Sigmoid colon (tissue), 4 donors: ENCODE data around the gene KLF6.

Experiments
- POLR2A ChIP-seq, 2 donors: fragments of 450-650 bp; IDR thresholded peaks; one replicate each; pipeline ENCODE4 v1.6.1; 2016; ENCODE audit warnings: antibody characterized with exemption in 2 of 2, mild to moderate bottlenecking in 2 of 2, moderate library complexity in 2 of 2
- POLR2AphosphoS5 ChIP-seq, 4 donors: sonication (generic); formaldehyde crosslinking; IDR thresholded peaks; one replicate each; pipeline ENCODE4 v1.6.1; 2017; ENCODE audit warnings: antibody characterized with exemption in 4 of 4
- TF ChIP-seq, protein P1 (sequence below), 4 experiments: fragments of 450-650 bp in 3 of 4; fragments of 200-600 bp in 1 of 4; IDR thresholded peaks; one replicate each; pipeline ENCODE4 v1.5.1; 2016 to 2019; ENCODE audit warnings: antibody characterized with exemption in 4 of 4, mild to moderate bottlenecking in 3 of 4, moderate library complexity in 2 of 4

GRCh38 chr10:3761021-3761686 is 23.9 kb downstream of the KLF6 start:
- TF ChIP-seq, protein P1, sequence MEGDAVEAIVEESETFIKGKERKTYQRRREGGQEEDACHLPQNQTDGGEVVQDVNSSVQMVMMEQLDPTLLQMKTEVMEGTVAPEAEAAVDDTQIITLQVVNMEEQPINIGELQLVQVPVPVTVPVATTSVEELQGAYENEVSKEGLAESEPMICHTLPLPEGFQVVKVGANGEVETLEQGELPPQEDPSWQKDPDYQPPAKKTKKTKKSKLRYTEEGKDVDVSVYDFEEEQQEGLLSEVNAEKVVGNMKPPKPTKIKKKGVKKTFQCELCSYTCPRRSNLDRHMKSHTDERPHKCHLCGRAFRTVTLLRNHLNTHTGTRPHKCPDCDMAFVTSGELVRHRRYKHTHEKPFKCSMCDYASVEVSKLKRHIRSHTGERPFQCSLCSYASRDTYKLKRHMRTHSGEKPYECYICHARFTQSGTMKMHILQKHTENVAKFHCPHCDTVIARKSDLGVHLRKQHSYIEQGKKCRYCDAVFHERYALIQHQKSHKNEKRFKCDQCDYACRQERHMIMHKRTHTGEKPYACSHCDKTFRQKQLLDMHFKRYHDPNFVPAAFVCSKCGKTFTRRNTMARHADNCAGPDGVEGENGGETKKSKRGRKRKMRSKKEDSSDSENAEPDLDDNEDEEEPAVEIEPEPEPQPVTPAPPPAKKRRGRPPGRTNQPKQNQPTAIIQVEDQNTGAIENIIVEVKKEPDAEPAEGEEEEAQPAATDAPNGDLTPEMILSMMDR (IDR thresholded peaks at IDR 0.05), result no peak
- TF ChIP-seq POLR2A (IDR thresholded peaks at IDR 0.05) (no peak), POLR2AphosphoS5 (IDR thresholded peaks at IDR 0.05) (no peak)
